Activated T-cell treated with anti-CD3 and anti-CD28 coated beads for 1 hour (primary cell): Measurements from ENCODE around the gene KRTAP4-12.
"Not testable (repeated sequence)": the region's sequence is repeated elsewhere in the genome, so short reads cannot be mapped to it uniquely, and the experiment has no call there.

Source experiments
- DNase-seq: peaks from one replicate; pipeline ENCODE4 v3.0.0-alpha.2; 2020; ENCODE audit warnings: low read depth

The KRTAP4-12 gene

GRCh38 chr17:41088760-41089352 lies 35.1 kb downstream of the KRTAP4-12 start:
- not testable (repeated sequence) for DNase-seq

- not testable (repeated sequence) for DNase-seq
Observed at GRCh38 chr17:41084100-41084856, 39.7 kb downstream of the KRTAP4-12 start, which contains the start of gene KRTAP4-7. Gene KRTAP4-7, plus strand, starts transcription at chr17:41084150. Its CDS starts 57 bp downstream, at chr17:41084207.

DNA sequence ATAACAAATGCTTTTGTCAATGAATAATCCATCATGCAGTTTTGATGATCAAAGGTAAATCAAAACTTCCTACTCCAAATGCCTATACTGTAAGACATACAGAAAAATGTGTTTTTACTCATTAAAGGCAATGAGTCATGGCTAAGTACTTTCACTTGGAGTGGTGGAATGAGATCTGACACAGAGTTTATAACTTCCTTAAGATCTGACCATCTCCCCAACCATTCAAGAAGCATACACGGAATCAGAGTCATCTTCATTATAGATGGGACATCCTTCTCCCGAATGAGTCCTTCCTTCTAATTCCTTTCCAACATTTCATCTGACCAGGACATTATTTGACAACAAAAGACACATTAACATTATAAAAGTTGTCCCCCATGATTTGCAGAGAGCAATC lies 40.6 kb downstream of the KRTAP4-12 start:
- not testable (repeated sequence) for DNase-seq

DNA sequence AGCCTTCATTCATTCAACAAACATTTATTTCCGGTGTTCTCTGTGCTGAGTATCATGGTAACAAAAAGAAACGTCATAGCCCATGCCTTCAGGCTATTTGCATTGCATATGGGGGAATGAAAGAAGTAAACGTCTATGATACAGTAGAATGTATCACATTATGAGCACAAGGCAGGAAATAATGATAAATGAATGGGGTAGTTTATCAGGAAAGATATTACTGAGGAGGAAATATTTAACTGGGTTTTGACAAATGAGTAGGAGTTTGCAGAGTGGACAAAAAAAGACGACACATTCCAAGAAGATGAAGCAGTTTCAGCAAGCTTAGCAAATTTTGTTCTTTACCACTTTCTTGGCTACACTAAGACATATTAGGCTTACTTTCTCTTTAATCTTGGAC lies 41.4 kb downstream of the KRTAP4-12 start:
- no peak for DNase-seq

GRCh38 chr17:41076788-41077187 lies 47.2 kb downstream of the KRTAP4-12 start:
- DNase-seq = no peak

DNA sequence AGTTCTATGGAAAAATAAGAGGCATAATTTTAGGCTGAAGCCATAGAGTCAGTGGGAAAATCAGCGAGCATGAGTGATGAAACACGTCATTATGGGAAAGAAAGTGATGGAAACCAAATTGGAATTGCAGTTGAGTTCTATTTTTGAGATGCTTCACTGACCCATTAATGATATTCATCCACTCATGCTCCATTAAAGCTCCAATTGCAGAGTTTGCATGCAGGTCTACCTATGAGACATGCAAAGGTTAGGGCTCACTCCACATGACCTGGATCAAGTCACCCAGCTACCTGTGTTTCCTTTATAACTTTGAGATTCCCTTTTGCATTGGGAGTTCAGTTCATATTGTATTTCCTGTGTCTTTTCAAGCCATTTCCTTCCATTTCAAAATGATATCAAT lies 50.3 kb downstream of the KRTAP4-12 start:
- no peak for DNase-seq
